GM21825 (cell line): Measurements from ENCODE around the gene PSME3.
"Not testable (repeated sequence)": the region's sequence is repeated elsewhere in the genome, so short reads cannot be mapped to it uniquely, and the experiment has no call there.

Source experiments
- ATAC-seq: cut with Tn5 transposase; IDR thresholded peaks from one replicate; pipeline ENCODE4 v1.9.1; 2021; ENCODE audit warnings: mild to moderate bottlenecking, moderate library complexity; ENCODE audit not compliant: unreplicated experiment

Gene PSME3

DNA sequence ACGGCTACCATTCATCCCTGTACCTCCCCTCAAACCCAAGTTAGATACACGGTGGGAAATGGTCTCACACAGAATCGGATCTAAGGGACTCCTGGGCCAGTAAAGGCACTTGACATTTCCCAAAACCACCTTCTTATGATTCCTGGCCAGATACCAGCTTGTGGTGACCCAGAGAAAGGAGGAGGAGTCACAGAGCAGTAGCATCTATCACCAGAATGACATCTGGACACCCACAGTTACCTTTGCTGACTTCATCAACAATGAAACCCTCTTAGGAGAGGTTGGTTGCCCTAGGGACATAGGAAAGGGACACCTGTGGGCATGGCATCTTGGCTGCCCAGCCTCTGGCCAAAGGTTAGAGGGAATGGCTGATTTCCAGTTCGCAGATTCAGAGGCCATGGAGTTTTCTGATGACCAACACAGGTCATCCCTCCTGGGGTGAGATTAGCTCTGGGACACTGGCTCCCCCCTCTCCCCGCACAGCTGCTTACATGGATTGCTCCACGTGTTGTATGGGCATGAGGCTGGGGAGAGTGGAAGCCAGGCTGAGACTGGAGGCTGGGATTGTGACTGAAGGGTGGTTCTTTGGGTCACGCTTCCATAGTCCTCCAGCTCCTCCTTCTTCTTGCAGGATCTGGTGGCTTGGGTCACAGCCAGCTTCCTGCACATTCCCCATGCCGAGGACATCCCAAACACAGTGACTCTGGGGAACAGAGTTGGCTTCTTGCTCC is 16.4 kb downstream of the PSME3 start:
- ATAC-seq = no peak

DNA sequence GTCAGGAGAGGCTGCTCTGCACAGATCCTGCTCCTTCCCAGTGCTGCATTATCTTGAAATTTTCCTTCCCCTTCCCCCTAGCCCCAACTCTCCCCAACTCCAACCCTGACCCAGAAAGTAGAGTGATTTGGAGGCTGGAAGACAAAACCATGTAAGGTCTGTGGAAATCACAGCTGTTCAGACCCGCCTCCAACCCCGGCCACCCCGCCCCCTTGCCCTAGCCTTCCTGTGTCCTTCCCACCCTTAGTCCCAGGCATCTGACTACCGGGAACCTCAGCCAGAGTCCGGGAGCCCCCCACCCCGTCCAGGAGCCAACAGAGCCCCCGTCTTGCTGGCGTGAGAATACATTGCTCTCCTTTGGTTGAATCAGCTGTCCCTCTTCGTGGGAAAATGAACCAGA is 17.8 kb downstream of the PSME3 start, which contains the start of gene AOC3:
Gene AOC3, plus strand, starts transcription at position 246 of the 400 bp plus-strand sequence. Its CDS starts 145 bp downstream, at position 391.
- ATAC-seq = no peak

- not testable (repeated sequence) for ATAC-seq
Observed at GRCh38 chr17:42851371-42852240, 18.4 kb downstream of the PSME3 start.

DNA sequence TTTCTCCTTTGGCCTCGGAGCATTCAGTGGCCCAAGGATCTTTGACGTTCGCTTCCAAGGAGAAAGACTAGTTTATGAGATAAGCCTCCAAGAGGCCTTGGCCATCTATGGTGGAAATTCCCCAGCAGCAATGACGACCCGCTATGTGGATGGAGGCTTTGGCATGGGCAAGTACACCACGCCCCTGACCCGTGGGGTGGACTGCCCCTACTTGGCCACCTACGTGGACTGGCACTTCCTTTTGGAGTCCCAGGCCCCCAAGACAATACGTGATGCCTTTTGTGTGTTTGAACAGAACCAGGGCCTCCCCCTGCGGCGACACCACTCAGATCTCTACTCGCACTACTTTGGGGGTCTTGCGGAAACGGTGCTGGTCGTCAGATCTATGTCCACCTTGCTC is 19.2 kb downstream of the PSME3 start:
- no peak for ATAC-seq

- ATAC-seq = no peak
Observed at GRCh38 chr17:42853004-42853403, 19.8 kb downstream of the PSME3 start.

- ATAC-seq = no peak
Observed at GRCh38 chr17:42853597-42853967, 20.4 kb downstream of the PSME3 start.

GRCh38 chr17:42853968-42854790 is 21.0 kb downstream of the PSME3 start:
- no peak for ATAC-seq

GRCh38 chr17:42855048-42855596 is 21.9 kb downstream of the PSME3 start:
- no peak for ATAC-seq

DNA sequence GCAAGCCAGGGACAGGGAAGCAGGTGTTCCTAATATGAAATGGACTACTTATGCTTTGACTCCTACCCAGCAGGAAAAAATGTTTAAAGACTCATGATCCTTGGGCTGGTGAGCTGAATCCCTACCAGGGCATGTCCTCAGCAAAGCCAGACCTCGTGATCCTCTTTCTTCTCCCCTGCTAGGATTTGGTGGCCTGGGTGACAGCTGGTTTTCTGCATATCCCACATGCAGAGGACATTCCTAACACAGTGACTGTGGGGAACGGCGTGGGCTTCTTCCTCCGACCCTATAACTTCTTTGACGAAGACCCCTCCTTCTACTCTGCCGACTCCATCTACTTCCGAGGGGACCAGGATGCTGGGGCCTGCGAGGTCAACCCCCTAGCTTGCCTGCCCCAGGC is 22.9 kb downstream of the PSME3 start:
- ATAC-seq = not testable (repeated sequence)

- ATAC-seq = not testable (repeated sequence)
Observed at GRCh38 chr17:42856516-42856915, 23.3 kb downstream of the PSME3 start.

- no peak for ATAC-seq
Observed at GRCh38 chr17:42857389-42857788, 24.2 kb downstream of the PSME3 start.

- no peak for ATAC-seq
Observed at GRCh38 chr17:42865638-42866094, 32.5 kb downstream of the PSME3 start.

- no peak for ATAC-seq
Observed at GRCh38 chr17:42866216-42866615, 33.0 kb downstream of the PSME3 start.

DNA sequence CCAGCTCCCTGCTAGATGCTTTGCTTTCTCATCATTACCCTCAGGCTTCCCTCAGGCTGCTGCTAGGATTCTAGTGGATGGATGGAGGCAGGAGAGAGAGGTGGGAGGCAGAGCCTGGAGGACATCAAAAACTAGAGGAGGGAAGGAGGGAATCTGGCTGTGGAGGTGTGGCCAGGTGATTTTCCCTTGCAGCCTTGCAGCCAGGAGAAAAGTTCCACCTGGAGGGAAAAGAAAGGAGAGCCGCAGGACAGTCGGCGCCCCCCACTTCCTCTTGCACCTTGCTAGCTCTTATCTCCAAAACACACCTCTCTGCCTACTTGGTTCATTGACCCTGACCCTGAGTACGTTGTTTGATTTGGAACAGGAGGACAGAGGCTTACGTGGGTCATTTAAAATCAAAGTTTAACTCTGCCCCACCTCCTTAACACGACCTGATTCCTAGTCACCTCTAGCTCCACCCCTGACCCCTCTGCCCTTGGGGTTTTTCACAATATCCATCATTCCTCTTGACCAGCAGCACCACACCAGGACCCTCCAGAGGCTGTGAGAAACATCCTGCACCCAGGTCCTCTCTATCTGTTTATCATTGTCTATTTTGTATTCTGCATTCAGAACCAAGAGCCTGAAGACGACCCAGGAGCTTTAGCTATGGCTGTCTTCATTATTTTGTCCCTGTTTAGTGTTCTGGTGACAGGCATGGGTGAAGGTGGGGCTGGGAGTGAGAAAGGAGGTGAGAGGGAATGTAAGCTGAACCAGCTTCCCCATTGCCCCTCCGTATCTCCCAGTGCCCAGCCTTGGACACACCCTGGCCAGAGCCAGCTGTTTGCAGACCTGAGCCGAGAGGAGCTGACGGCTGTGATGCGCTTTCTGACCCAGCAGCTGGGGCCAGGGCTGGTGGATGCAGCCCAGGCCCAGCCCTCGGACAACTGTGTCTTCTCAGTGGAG is 33.7 kb downstream of the PSME3 start:
- ATAC-seq = no peak

DNA sequence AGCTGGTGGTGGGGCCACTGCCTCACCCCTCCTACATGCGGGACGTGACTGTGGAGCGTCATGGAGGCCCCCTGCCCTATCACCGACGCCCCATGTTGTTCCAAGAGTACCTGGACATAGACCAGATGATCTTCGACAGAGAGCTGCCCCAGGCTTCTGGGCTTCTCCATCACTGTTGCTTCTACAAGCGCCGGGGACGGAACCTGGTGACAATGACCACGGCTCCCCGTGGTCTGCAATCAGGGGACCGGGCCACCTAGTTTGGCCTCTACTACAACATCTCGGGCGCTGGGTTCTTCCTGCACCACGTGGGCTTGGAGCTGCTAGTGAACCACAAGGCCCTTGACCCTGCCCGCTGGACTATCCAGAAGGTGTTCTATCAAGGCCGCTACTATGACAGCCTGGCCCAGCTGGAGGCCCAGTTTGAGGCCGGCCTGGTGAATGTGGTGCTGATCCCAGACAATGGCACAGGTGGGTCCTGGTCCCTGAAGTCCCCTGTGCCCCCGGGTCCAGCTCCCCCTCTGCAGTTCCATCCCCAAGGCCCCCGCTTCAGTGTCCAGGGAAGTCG is 34.6 kb downstream of the PSME3 start:
- ATAC-seq = not testable (repeated sequence)

DNA sequence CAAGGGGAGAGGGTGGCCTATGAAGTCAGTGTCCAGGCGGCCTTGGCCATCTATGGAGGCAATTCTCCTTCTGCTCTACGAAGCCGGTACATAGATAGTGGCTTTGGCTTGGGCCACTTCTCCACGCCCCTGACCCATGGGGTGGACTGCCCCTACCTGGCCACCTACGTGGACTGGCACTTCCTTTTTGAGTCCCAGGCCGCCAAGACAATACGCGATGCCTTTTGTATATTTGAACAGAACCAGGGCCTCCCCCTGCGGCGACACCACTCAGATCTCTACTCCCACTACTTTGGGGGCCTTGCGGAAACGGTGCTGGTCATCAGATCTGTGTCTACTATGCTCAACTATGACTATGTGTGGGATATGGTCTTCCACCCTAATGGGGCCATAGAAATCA is 35.1 kb downstream of the PSME3 start:
- no peak for ATAC-seq

DNA sequence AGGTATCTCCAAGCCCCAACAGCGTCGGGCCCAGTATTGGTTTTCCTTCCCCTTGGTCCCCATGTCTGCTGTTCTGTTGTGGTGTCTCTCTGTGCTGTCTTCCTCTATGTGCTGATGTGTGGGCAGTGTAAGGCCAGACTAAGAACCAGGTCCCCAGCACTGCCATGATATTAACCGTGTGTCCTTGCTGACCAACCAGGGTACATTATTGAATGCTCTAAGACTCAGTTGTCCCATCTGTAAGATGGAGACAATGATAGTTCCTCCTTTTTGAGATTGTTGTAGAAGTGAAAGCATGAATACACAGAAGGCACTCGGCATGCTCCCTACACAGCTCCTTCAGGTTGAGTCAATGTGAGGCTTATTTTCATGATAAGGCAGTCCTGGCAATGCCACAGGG is 38.5 kb downstream of the PSME3 start:
- ATAC-seq = no peak

DNA sequence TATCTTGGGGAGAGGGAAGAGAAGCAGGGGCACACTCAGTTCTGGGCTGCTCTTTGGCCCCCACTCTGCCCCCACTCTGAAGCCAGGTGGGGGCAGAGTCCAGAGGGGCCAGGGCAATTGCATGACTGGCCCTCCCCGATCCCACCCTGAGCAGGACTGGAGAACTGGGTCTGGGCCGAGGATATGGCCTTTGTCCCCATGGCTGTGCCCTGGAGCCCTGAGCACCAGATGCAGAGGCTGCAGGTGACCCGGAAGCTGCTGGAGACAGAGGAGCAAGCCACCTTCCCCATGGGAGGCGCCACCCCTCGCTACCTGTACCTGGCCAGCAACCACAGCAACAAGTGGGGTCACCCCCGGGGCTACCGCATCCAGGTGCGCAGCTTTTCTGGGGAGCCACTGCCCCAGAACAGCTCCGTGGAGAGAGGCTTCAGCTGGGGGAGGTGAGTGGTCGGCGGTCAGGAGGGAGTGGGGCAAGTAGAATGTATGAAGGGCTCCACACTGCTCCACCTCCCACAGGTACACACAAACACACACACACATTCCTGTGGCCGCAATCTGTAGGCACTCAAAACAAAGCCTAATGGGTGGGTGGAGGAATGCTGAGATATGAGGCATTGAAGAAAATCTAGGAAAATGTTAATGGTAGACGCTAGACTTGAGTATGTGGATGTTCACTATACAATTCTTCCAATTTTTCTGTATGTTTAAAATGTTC is 39.2 kb downstream of the PSME3 start:
- ATAC-seq = no peak

- ATAC-seq = no peak
Observed at GRCh38 chr17:42873315-42873714, 40.1 kb downstream of the PSME3 start.
